ENCODE results near the gene SZT2. TPM values are rescaled to one million over a fixed set of nuclear protein-coding genes. Genes with fewer than 3 reads are reported as not detected.

Gene SZT2
- total RNA-seq, 2 donors from 2014 or later = 34.8 to 50.5 TPM

DNA sequence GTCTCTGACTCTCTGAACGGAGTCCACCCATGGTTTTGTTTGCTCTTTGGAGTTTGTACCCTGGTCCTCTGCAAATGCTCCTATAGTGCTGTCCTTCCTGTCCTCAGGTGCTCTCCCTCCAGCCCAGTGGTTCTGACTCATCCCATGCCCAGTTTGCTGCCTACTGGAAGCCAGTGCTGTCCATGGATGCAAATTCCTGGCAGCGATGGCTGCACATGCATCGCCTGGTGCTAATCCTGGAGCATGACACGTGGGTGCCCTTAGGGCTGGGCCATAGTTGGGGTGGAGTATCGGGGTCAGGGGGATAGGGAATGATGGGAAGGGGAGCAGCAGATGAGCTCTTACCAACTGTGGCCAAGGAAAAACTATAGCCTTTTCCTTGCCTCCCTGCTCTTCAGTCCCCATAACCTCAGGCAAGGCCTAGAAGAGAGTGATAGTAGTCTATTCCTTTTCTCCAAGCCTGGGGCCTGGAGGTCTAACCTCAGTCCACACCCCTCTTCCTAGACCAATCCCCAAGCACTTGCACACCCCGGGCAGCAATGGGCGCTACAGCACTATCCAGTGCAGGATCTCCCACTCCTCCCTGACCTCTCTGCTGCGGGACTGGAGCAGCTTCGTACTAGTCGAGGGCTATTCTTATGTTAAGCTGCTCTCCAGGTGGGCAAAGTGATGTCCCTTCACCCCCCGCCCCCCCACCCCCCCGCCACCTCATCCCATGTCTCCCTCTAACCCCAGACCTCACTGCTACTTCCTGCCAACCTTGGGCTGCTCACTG, 32.5 kb downstream of the SZT2 start:
- Histone ChIP-seq H3K36me3 (peaks cover 32% of the 10 kb centered on the region), H3K4me1 (no peaks in the 10 kb centered on the region), H3K9me3 (no peaks in the 10 kb centered on the region), H3K4me3 (no peak overlapping the region), H3K27me3 (no peaks in the 10 kb centered on the region), H3K27ac (no peak overlapping the region), H3K9ac (ENCODE audit: low read depth in 2 of 2, low read length in 2 of 2) (no peak overlapping the region)
- intact Hi-C loops (cut with DNase I) = no loop called here
- TF ChIP-seq, protein P1, sequence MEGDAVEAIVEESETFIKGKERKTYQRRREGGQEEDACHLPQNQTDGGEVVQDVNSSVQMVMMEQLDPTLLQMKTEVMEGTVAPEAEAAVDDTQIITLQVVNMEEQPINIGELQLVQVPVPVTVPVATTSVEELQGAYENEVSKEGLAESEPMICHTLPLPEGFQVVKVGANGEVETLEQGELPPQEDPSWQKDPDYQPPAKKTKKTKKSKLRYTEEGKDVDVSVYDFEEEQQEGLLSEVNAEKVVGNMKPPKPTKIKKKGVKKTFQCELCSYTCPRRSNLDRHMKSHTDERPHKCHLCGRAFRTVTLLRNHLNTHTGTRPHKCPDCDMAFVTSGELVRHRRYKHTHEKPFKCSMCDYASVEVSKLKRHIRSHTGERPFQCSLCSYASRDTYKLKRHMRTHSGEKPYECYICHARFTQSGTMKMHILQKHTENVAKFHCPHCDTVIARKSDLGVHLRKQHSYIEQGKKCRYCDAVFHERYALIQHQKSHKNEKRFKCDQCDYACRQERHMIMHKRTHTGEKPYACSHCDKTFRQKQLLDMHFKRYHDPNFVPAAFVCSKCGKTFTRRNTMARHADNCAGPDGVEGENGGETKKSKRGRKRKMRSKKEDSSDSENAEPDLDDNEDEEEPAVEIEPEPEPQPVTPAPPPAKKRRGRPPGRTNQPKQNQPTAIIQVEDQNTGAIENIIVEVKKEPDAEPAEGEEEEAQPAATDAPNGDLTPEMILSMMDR (IDR thresholded peaks at IDR 0.05) = no peak
- no peak for DNase-seq

DNA sequence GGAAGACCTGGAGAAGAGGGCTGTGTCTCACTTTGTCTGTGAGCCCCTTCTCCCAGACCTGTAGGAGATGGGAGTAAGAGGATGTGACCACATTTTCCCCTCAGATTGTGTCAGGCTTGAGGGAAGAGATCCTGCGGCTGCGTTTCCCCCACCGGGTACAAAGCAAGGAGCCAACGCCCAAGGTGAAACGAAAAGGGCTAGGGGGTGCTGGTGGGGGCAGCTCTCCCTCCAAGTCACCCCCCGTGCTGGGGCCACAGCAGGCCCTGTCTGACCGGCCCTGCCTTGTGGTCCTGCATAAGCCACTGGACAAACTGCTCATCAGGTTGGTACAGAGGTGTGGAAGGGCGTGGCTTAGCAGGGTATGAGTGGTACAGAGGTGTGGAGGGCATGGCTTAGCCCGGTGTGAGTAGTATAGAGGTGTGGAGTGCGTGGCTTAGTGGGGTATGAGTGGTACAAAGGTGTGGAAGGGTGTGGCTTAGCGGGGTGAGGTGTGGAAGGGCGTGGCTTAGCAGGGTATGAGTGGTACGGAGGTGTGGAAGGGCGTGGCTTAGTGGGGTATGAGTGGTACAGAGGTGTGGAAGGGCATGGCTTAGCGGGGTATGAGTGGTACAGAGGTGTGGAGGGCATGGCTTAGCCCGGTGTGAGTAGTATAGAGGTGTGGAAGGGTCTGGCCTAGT, 33.4 kb downstream of the SZT2 start:
- Histone ChIP-seq H3K9ac (ENCODE audit: low read depth in 2 of 2, low read length in 2 of 2) (no peak overlapping the region), H3K36me3 (peaks cover 40% of the 10 kb centered on the region), H3K9me3 (no peaks in the 10 kb centered on the region), H3K27ac (no peak overlapping the region), H3K27me3 (no peaks in the 10 kb centered on the region), H3K4me3 (no peak overlapping the region), H3K4me1 (no peaks in the 10 kb centered on the region)
- intact Hi-C loops (cut with DNase I) = no loop called here
- TF ChIP-seq, protein P1 (IDR thresholded peaks at IDR 0.05) = no peak
- no peak for DNase-seq

DNA sequence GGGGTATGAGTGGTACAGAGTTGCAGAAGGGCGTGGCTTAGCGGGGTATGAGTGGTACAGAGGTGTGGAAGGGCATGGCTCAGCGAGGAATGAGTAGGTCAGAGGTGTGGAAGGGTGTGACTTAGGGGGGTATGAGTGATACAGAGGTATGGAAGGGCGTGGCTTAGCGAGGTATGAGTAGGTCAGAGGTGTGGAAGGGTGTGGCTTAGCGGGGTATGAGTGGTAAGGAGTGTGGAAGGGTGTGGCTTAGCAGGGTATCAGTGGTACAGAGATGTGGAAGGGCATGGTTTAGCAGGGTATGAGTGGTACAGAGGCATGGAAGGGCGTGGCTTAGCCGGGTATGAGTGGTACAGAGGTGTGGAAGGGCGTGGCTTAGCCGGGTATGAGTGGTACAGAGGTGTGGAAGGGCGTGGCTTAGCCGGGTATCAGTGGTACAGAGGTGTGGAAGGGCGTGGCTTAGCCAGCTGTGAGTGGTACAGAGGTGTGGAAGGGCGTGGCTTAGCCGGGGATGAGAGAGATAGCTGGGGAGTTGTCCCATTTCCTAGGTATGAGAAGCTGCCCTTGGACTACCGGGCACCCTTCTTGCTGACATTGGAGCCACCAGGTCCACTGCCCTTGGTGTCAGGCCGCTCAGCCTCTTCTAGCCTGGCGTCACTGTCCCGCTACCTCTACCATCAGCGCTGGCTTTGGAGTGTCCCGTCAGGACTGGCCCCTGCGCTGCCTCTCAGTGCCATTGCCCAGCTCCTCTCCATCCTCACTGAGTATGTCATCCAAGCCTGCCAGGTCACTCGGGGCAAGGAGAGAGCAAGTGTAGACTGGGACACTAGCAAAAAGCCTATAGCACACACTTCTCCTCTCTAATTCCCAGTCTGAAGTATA, 34.2 kb downstream of the SZT2 start:
- Histone ChIP-seq H3K27ac (no peak overlapping the region), H3K9ac (ENCODE audit: low read depth in 2 of 2, low read length in 2 of 2) (no peak overlapping the region), H3K27me3 (no peaks in the 10 kb centered on the region), H3K9me3 (no peaks in the 10 kb centered on the region), H3K4me3 (no peak overlapping the region), H3K4me1 (no peaks in the 10 kb centered on the region), H3K36me3 (peaks cover 47% of the 10 kb centered on the region)
- TF ChIP-seq, protein P1 (IDR thresholded peaks at IDR 0.05) = no peak
- DNase-seq = peak; percentile 53
- intact Hi-C loops (cut with DNase I) = no loop called here

DNA sequence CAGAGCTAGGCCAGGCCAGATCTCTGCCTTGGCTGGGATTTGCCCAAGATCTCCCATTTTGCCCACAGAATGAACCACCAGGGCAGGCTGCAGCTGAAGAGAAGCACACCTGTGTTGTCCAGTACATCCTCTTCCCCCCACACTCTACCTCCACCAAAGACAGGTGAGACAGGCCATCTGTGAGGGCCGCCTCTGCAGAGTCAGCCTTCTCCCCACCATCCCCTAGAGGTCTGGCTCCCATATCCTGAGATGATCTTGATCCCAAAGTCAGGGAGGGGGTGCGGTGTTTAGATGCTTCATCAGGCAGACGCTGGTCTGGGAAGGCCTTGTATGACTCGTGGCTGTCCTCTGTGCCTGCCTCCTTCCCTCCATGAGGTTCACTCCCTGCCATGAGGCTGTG, 35.3 kb downstream of the SZT2 start:
- H3K4me1 ChIP-seq = no peaks in the 10 kb centered on the region
- H3K9me3 ChIP-seq = no peaks in the 10 kb centered on the region
- peaks cover 52% of the 10 kb centered on the region for H3K36me3 ChIP-seq
- DNase-seq = no peak
- H3K4me3 ChIP-seq = no peak overlapping the region
- no peak overlapping the region for H3K9ac ChIP-seq (ENCODE audit: low read depth in 2 of 2, low read length in 2 of 2)
- intact Hi-C loops (cut with DNase I) = no loop called here
- TF ChIP-seq, protein P1 (IDR thresholded peaks at IDR 0.05) = no peak
- no peaks in the 10 kb centered on the region for H3K27me3 ChIP-seq
- no peak overlapping the region for H3K27ac ChIP-seq

DNA sequence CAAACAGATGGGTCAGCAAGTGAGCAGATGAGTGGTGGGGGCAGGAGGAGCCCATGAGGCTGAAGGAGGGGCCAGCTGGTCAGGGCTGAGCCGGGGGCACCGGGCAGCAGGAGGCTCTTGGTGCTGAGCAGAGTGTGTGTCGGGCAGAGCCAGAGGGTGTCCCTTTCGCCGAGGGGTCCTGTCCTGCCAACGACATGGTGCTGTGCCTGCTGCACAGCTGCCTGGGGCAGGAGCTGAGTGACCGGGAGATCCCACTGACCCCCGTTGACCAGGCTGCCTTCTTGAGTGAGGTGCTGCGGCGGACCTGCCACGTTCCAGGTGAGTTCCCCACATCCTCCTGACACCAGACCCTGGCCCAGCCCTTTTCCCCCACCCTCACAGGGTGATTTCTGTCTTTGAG, 36.5 kb downstream of the SZT2 start:
- Histone ChIP-seq H3K4me3 (no peak overlapping the region), H3K9me3 (no peaks in the 10 kb centered on the region), H3K36me3 (peaks cover 60% of the 10 kb centered on the region), H3K4me1 (no peaks in the 10 kb centered on the region), H3K27me3 (no peaks in the 10 kb centered on the region), H3K27ac (no peak overlapping the region), H3K9ac (ENCODE audit: low read depth in 2 of 2, low read length in 2 of 2) (no peak overlapping the region)
- DNase-seq = no peak
- TF ChIP-seq, protein P1 (IDR thresholded peaks at IDR 0.05) = no peak
- intact Hi-C loops (cut with DNase I) = no loop called here

Measured in colonic mucosa (tissue), 4 donors.